Measurements from ENCODE around the gene ETNPPL. TPM values are rescaled to one million over a fixed set of nuclear protein-coding genes. Genes with fewer than 3 reads are reported as not detected.

The ETNPPL gene
- total RNA-seq, result not detected in 2 replicates

DNA sequence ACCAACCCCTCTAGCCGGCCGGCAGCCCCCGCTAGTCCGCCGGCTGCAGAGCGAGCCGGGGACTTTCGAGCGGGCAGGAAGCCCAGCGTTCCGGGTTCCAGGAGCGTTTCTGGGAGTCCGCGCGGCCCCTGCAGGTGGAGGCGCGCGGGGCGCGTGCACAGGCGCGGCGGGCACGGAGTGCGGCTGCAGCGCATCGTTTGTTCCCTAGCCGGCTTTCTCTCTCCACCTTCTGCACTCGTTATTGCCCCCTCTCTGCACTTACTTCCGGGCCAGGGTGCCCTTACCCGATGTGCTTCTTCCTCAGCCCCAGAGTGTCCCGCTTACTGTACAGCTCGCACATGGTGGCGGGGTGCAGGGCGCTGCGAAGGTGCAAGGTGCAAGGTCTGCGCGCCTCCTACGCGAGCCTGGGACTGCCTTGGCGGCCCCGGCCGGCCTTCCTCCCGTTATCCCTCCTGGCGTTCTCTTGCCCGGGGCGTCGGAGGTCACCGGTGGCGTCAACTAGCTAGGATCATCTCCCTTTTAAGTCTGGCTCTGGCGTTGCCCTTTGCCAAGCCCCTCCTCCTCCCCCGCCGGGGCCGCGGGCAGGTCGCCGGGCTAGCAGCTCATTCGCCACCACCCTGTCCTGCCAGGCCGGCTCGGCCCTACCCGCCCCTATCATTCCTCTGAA lies at the start of gene ETNPPL:
Gene ETNPPL, minus strand, starts transcription at position 495 of the 667 bp plus-strand sequence. Its CDS starts 155 bp downstream, at position 340.
- peak in 1 of 2 donors; percentile 12 for DNase-seq (ENCODE audit: low read depth in 2 of 2)

DNA sequence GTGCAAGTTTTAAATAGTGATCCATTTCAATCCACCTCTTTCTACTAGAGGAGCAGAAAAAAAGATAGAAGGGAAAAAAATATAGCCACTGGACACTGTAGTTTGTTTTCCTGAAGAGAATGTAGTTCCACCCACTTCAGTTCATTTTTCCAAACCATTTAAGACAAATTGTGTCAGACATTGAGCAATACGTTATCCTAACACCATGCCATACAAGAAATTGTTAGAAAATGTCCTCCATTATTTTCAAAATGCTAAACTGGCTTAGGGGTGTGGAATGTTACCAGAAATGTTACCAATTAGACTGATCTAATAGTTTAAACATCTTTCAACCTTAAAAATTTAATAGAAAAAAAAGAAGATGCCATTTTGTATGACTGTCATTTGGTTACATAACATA lies 48.6 kb upstream of the ETNPPL start:
- no peak for DNase-seq (ENCODE audit: low read depth in 2 of 2)

- no peak for DNase-seq (ENCODE audit: low read depth in 2 of 2)
These were observed 47.2 kb upstream of the ETNPPL start for GRCh38 chr4:108810087-108810486.

DNA sequence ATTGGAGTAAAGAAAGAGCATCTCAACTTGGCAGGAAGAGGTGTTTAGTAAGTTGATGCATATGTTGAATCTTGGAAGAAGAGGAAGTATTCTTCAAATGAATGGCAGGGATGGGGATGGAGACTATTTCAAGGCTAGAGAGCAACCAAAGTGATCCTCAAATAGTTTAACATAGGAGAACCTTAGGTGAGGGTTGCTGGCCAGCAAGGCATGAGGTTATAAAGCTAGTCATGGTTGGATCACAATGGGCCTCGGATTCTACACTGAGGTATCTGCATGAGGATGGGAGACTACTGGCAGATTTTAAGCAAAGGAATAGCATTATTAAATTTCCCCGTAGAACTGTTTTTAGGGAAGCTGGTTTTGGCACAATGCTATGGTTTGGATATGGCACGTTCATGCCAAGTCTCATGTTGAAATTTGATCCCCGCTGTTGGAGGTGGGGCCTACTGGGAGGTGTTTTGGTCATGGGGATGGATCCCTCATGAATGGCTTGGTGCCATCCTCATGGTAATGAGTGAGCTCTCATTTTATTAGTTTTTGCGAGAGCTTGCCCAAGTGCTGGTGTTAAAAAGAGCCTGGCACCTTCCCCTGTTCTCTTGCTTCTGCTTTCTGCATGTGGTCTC lies 41.9 kb upstream of the ETNPPL start:
- DNase-seq (ENCODE audit: low read depth in 2 of 2), result no peak

DNA sequence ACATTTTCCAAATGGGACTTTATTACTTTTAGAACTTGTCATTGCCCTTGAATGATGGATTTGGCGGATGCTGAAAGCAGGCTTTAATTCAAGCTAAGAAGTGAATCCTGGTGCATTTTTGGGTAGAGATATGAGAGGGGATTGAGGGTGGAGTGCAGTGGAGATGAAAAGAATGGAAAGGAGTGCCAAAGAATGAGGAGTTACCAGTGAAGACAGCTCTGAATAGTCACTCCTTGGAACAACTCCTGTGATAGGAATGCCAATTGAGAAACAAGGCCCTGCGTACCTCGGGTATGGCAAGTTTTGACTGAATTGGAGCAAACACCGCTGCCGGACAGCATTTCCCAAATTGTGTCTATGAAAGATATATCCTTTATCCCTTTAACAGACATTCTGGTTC lies 36.5 kb upstream of the ETNPPL start:
- DNase-seq (ENCODE audit: low read depth in 2 of 2), result no peak

GRCh38 chr4:108796173-108796572 lies 33.3 kb upstream of the ETNPPL start:
- DNase-seq (ENCODE audit: low read depth in 2 of 2), result peak in 1 of 2 donors; percentile 65

DNA sequence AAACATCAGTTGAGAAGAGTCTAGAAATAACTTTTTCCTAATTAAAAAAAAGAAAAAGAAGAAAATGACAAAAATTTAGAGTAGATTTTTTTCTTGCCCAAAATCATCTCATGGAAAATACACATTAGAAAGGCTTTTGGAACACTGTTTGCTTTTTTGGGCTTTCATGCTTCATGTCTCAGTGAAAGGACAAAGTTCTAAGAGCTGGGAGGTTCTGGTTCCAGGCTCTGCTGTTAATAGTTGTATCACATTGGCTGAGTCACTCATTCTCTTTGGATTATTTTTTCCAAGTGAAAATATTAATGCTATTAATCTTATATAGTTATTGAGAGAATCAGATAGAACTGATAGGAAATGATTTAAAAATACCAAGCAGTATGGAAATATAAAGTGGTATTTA lies 32.9 kb upstream of the ETNPPL start:
- DNase-seq (ENCODE audit: low read depth in 2 of 2), result no peak

DNA sequence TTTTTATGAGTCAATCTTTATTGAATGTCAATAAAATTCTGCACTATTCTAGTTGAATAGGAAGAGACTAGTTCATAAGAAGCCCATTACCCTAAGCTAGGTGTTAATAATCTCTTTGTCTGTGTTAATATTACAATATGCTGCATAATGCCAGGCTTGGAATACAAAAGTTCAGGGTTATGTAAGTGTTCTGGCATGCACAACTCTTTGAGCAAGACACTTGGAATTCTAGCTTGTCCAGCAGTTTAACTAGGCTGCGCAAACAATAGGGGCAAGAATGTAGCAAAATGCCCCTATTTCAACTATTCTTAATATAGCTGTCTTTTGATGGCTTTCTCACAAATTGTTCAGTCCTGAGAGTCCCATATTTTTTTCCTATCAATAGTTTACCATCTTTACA lies 31.3 kb upstream of the ETNPPL start:
- DNase-seq (ENCODE audit: low read depth in 2 of 2), result peak in 1 of 2 donors; percentile 2

DNA sequence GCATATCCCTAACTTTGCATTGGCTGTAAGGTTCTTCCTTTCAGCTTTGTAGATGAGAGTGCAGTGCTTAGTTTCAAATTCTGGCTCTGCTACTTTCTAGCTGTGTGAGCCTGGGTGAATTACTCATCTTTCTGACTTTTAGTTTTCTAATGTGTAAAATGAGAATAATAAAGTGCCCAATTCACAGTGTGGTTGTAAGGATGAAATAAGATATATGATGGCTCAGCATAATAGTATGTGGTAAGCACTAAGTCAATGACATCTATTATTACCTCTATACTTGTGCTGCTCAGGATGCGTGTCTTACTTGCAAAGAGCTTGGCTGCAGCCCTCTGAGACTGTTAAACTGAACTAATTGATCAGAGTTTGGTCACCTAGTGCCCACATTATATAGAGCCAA lies 30.6 kb upstream of the ETNPPL start:
- no peak for DNase-seq (ENCODE audit: low read depth in 2 of 2)

- no peak for DNase-seq (ENCODE audit: low read depth in 2 of 2)
These were observed 25.9 kb upstream of the ETNPPL start for GRCh38 chr4:108788731-108789130.

DNA sequence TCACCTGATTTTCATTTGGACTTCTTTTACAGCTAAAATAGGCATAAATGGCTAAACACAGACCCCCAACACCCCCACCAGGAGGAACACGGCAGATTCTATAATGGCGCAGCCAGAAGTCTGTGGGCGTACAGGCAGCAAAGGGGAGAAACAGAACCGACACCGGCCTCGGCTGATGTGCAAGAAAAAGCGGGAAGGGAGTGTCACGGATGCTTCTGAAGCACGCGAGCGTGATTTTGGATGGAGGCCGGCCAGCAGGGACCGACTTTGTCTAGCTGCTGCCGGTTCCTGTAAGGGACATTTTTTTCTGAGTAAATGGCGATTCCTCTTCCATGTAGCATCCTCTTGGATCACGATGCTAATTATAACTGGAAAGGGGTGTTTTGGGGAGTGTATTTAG lies 24.9 kb upstream of the ETNPPL start:
- DNase-seq (ENCODE audit: low read depth in 2 of 2), result no peak

- DNase-seq (ENCODE audit: low read depth in 2 of 2), result no peak
These were observed 24.3 kb upstream of the ETNPPL start for GRCh38 chr4:108787106-108787505.

- DNase-seq (ENCODE audit: low read depth in 2 of 2), result no peak
These were observed 23.5 kb upstream of the ETNPPL start for GRCh38 chr4:108786351-108786750.

DNA sequence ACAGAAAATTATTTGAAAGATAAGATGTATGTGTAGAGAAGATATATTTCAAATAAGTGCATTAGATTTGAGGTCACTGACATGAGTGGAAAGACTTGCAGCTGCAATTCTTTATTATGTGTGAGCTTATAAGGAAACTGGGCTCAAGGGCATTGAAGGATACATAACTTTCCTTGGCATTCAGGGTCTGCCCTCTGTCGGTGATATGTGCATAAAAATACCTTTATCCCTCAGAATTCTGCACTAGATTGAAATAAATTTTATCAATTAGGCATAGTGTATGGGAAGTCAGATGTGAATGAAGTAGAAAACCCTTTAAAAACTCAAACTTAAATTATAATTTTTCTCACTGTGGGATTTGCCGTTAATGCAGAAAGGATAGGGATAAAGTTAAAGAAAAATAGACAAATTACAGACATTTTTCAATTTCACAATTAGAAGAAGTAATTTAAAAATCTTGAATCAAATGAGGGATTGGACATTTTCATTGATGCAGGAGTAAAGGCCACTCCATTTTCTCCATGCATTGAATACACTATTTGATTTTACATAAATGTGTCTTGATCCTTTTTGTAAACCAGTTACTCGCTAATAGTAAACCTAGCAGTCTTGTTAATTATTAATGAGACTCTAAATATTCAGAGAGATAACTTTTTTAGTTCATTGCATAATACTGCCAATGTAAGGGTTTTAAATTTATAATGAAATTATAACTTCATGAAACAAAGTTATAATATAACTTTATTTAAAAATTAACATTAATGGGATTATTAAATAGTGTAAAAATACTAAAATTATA lies 21.0 kb upstream of the ETNPPL start:
- peak in 1 of 2 donors; percentile 40 for DNase-seq (ENCODE audit: low read depth in 2 of 2)

GRCh38 chr4:108779958-108780357 lies 17.1 kb upstream of the ETNPPL start:
- DNase-seq (ENCODE audit: low read depth in 2 of 2), result peak in 1 of 2 donors; percentile 49

DNA sequence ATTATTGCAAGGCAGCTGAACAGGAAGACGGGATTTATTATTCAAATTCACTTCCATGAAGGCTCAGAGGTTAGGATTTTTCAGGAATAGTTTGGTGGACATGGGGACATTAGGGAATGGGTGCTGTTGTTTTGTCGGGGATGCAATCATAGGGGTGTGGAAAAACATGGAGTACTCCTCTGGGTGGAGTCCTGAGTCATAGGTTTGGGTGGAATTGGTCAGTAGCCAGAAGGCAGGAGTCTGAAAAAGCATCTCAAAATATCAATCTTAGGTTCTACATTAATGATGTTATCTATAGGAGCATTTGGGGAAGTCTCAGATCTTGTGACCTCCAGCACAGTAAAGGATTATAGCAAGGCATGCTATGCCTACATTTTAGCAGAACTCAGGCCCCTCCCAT lies 14.5 kb upstream of the ETNPPL start:
- no peak for DNase-seq (ENCODE audit: low read depth in 2 of 2)

DNA sequence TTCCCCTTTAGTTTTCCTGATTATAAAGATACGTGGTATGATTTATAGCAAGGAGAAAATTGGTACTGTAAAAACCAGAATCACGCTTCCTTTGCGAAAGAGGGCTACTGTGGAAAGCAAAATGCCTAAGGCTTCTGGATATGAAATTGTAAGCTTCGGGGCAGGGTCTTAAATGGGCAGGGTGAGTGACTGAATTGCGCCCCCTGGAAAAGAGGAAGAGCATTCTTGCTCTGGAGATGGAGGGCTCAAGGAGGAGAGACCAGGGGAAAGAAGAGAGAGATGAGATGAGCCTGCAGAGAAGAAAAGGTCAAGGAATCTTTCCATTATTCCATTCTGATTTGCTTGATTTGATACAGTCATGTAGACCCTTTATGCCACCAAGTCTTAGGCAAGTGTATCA lies 13.1 kb upstream of the ETNPPL start:
- no peak for DNase-seq (ENCODE audit: low read depth in 2 of 2)

- peak in 1 of 2 donors; percentile 34 for DNase-seq (ENCODE audit: low read depth in 2 of 2)
These were observed 12.1 kb upstream of the ETNPPL start for GRCh38 chr4:108774809-108775530.

DNA sequence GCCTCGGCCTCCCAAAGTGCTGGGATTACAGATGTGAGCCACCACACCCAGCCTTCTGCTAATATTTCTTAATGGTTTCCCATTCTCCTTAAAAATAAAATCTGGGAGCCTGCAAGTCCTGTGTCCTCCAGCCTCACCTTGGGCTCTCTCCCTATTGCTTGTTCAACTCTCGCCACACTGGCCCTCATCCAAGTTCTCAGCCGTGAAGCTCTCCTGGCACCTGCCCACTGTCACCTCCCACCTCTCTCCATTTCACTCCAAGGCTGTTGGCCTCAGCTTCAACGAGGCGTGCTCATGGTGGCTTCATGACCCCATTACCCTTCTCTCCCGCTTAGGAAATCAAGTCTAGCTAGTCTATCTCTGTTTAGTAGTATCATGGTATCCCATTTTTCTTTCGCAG lies 9.5 kb upstream of the ETNPPL start:
- no peak for DNase-seq (ENCODE audit: low read depth in 2 of 2)

DNA sequence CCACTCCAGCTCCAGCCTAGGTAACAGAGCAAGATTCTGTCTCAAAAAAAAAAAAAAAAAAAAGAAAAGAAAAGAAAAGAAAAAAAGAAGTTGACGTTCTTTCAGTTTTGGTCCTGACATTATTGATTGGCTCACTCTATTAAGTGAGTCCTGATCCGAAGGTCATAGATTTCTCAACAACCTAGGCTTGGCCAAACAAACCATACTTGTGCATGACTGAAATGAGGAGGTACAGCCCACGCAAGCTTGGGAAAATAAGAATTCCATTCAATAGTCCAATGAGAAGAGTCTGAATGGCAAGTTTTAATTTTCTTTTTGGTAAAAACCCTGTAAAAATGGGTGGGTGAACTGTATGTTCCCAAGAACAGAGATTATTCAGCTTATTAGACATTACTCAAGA lies 3.2 kb upstream of the ETNPPL start:
- DNase-seq (ENCODE audit: low read depth in 2 of 2), result no peak

GRCh38 chr4:108763986-108764385 lies 1.1 kb upstream of the ETNPPL start:
- no peak for DNase-seq (ENCODE audit: low read depth in 2 of 2)

GRCh38 chr4:108763226-108763593 lies 357 bp upstream of the ETNPPL start:
- no peak for DNase-seq (ENCODE audit: low read depth in 2 of 2)
